HT-29 (cell line): Measurements from ENCODE around the gene SEC31B. TPM values are rescaled to one million over a fixed set of nuclear protein-coding genes. Genes with fewer than 3 reads are reported as not detected.

Source experiments
- DNase-seq: peaks from one replicate; pipeline ENCODE4 v3.0.0-alpha.2; 2015; ENCODE audit warnings: low spot score
- total RNA-seq: library from RNA; depleted of rRNA; stranded (reverse); fragments of >200 nt; shearing (Covaris generic); gene quantifications from 2 replicates; pipeline ENCODE4 v1.2.3, GENCODE V29; 2014; rRNA removed

Gene SEC31B
- total RNA-seq, 1 experiment from 2014 or later = 1.2 TPM

DNA sequence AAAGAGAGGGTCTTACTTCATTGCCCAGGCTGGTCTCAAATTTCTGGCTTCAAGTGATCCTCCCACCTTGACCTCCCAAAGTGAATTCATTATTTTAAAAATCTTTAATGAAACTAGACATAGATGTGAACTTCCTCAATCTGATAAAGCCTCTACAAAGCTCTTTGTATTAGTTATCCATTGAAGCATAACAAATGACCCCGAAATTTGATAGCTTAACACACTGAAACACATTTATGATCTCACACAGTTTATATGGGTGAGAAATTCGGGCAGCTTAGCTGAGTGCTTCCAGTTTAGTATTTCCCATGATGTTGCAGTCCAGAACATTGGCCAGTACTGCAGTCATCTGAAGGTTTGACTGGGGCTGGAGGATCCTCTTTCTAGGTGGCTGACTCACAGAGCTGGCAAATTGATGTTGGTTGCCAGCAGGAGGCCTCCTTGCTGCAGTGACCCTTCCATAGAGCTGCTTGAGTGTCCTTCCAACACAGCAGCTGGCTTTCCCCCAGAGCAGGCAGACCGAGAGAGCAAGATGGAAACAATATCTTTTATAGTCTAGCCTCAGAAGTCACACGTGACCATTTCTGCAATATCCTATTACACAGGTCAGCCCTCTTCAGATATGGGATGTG is 73.4 kb downstream of the SEC31B start:
- DNase-seq = peak; percentile 58

GRCh38 chr10:100442548-100442947 is 77.1 kb downstream of the SEC31B start:
- peak; percentile 2 for DNase-seq

- DNase-seq = no peak
Measured at GRCh38 chr10:100438674-100439315, 80.9 kb downstream of the SEC31B start.

Other genes with a start within 250 kb of the SEC31B start
- 24.5 and 37.6 TPM in 2 replicates for gene BLOC1S2, start 233.2 kb downstream of the SEC31B start, total RNA-seq
- gene PKD2L1, start 189.6 kb downstream of the SEC31B start, total RNA-seq = 0.21 TPM in 1 of 2 replicates, not detected in the other
- gene SCD, start 172.6 kb downstream of the SEC31B start, total RNA-seq = 253 and 267 TPM in 2 replicates
- gene WNT8B, start 56.9 kb downstream of the SEC31B start, total RNA-seq = 0.03 and 0.23 TPM in 2 replicates
- gene NDUFB8, start 10.0 kb upstream of the SEC31B start, total RNA-seq = 289 and 300 TPM in 2 replicates
- 5.2 and 7.4 TPM in 2 replicates for gene HIF1AN, start 16.1 kb upstream of the SEC31B start, total RNA-seq
- gene PAX2, start 225.7 kb upstream of the SEC31B start, total RNA-seq = not detected in 2 replicates